ENCODE measurements around the gene APOD.
"Not testable (repeated sequence)": the region's sequence is repeated elsewhere in the genome, so short reads cannot be mapped to it uniquely, and the experiment has no call there.

Gene APOD

GRCh38 chr3:195617784-195618659 lies 34.3 kb upstream of the APOD start:
- DNase-seq (ENCODE audit: low read depth): not testable (repeated sequence)

- DNase-seq (ENCODE audit: low read depth): not testable (repeated sequence)
Measured at GRCh38 chr3:195617134-195617533, 33.4 kb upstream of the APOD start.

GRCh38 chr3:195616681-195617080 lies 32.9 kb upstream of the APOD start:
- no peak for DNase-seq (ENCODE audit: low read depth)

- DNase-seq (ENCODE audit: low read depth): not testable (repeated sequence)
Measured at GRCh38 chr3:195615952-195616537, 32.3 kb upstream of the APOD start.

- not testable (repeated sequence) for DNase-seq (ENCODE audit: low read depth)
Measured at GRCh38 chr3:195614672-195615504, 31.1 kb upstream of the APOD start.

GRCh38 chr3:195613468-195614069 lies 29.8 kb upstream of the APOD start:
- DNase-seq (ENCODE audit: low read depth): no peak

- DNase-seq (ENCODE audit: low read depth): no peak
Measured at GRCh38 chr3:195612075-195612800, 28.5 kb upstream of the APOD start.

GRCh38 chr3:195609229-195609628 lies 25.5 kb upstream of the APOD start:
- DNase-seq (ENCODE audit: low read depth): no peak

GRCh38 chr3:195601785-195602184 lies 18.0 kb upstream of the APOD start:
- not testable (repeated sequence) for DNase-seq (ENCODE audit: low read depth)

- no peak for DNase-seq (ENCODE audit: low read depth)
Measured at GRCh38 chr3:195601382-195601781, 17.6 kb upstream of the APOD start.

GRCh38 chr3:195599926-195600325 lies 16.2 kb upstream of the APOD start:
- not testable (repeated sequence) for DNase-seq (ENCODE audit: low read depth)

GRCh38 chr3:195599516-195599915 lies 15.8 kb upstream of the APOD start:
- not testable (repeated sequence) for DNase-seq (ENCODE audit: low read depth)

- DNase-seq (ENCODE audit: low read depth): no peak
Measured at GRCh38 chr3:195597848-195598247, 14.1 kb upstream of the APOD start.

- DNase-seq (ENCODE audit: low read depth): no peak
Measured at GRCh38 chr3:195597229-195597628, 13.5 kb upstream of the APOD start.

- DNase-seq (ENCODE audit: low read depth): no peak
Measured at GRCh38 chr3:195596765-195597171, 13.0 kb upstream of the APOD start.

- no peak for DNase-seq (ENCODE audit: low read depth)
Measured at GRCh38 chr3:195595785-195596531, 12.2 kb upstream of the APOD start.

GRCh38 chr3:195591852-195592251 lies 8.1 kb upstream of the APOD start:
- DNase-seq (ENCODE audit: low read depth): no peak

- DNase-seq (ENCODE audit: low read depth): no peak
Measured at GRCh38 chr3:195591220-195591619, 7.5 kb upstream of the APOD start.

GRCh38 chr3:195590381-195590780 lies 6.6 kb upstream of the APOD start:
- not testable (repeated sequence) for DNase-seq (ENCODE audit: low read depth)

- DNase-seq (ENCODE audit: low read depth): not testable (repeated sequence)
Measured at GRCh38 chr3:195589796-195590195, 6.1 kb upstream of the APOD start.

GRCh38 chr3:195587824-195588223 lies 4.1 kb upstream of the APOD start:
- no peak for DNase-seq (ENCODE audit: low read depth)

Data from stimulated activated CD8-positive, alpha-beta memory T cell treated with anti-CD3 and anti-CD28 coated beads, Interleukin-15, amount 100 ng/mL, for 1 hour (primary cell).